SU-DHL-6 (cell line): Measurements from ENCODE around the gene XPO6.

Experiments used
- CTCF ChIP-seq: fragments of 200-600 bp; sonication (generic); IDR thresholded peaks from one replicate; pipeline ENCODE4 v1.5.1; 2017; ENCODE audit warnings: antibody characterized with exemption, mild to moderate bottlenecking, low read length, moderate library complexity; ENCODE audit not compliant: insufficient read depth, poor library complexity, severe bottlenecking
- EZH2phosphoT487 ChIP-seq: fragments of 200-600 bp; sonication (generic), shearing (Covaris generic); conservative IDR thresholded peaks from 2 replicates; pipeline ENCODE4 v1.6.1; 2018; ENCODE audit warnings: mild to moderate bottlenecking, antibody characterized with exemption, low read length, moderate library complexity, mixed read lengths

GRCh38 chr16:28172336-28172735, 39.4 kb downstream of the XPO6 start:
- no peak for TF ChIP-seq CTCF
- TF ChIP-seq EZH2phosphoT487: no peak
